Osteoblast (primary cell): Measurements from ENCODE around the gene DES. TPM values are rescaled to one million over a fixed set of nuclear protein-coding genes. Genes with fewer than 3 reads are reported as not detected.
A peak's percentile ranks its signal among the peaks of the same experiment; 100 is the strongest.

Experiments
- DNase-seq: peaks from one replicate; pipeline ENCODE4 v3.0.0; 2011; ENCODE audit warnings: low spot score, mixed read lengths; ENCODE audit not compliant: insufficient read length; ENCODE audit errors: missing footprints
- H2AFZ ChIP-seq: 2 replicates; pipeline ENCODE4 v1.6.0; 2011; ENCODE audit warnings: mild to moderate bottlenecking, low read length
- H3K27ac ChIP-seq: 2 replicates; pipeline ENCODE4 v1.5.1; 2011; ENCODE audit warnings: mild to moderate bottlenecking, low read depth, low read length, moderate library complexity
- H3K27me3 ChIP-seq: 2 replicates; pipeline ENCODE4 v1.6.0; 2012; ENCODE audit warnings: mild to moderate bottlenecking, control low read depth, inconsistent platforms, low read length, moderate library complexity; ENCODE audit not compliant: insufficient read depth
- H3K36me3 ChIP-seq: 2 replicates; pipeline ENCODE4 v1.5.1; 2011; ENCODE audit warnings: mild to moderate bottlenecking, low read length, control low read depth, moderate library complexity; ENCODE audit not compliant: insufficient read depth
- H3K4me1 ChIP-seq: 2 replicates; pipeline ENCODE4 v1.5.1; 2011; ENCODE audit warnings: mild to moderate bottlenecking, low read length, control low read depth, moderate library complexity; ENCODE audit not compliant: insufficient read depth
- H3K4me2 ChIP-seq: 2 replicates; pipeline ENCODE4 v1.6.0; 2011; ENCODE audit warnings: mild to moderate bottlenecking, low read length; ENCODE audit not compliant: insufficient read depth
- H3K4me3 ChIP-seq: fragments of 200-600 bp; sonication (generic); 3 replicates; pipeline ENCODE4 v1.5.1; 2012; ENCODE audit warnings: mild to moderate bottlenecking, low read length, inconsistent platforms; ENCODE audit not compliant: insufficient read depth
- H3K79me2 ChIP-seq: 2 replicates; pipeline ENCODE4 v1.6.0; 2012; ENCODE audit warnings: mild to moderate bottlenecking, low read length, control low read depth, inconsistent platforms; ENCODE audit not compliant: insufficient read depth
- H3K9me3 ChIP-seq: 2 replicates; pipeline ENCODE4 v1.5.1; 2011; ENCODE audit warnings: low read depth, low read length, control low read depth
- H4K20me1 ChIP-seq: 2 replicates; pipeline ENCODE4 v1.6.0; 2012; ENCODE audit warnings: mild to moderate bottlenecking, low read length, control low read depth; ENCODE audit not compliant: insufficient read depth
- CTCF ChIP-seq: IDR thresholded peaks from 2 replicates; pipeline ENCODE4 v1.5.1; 2011; ENCODE audit warnings: mild to moderate bottlenecking, low read depth, low read length, moderate library complexity; ENCODE audit errors: extremely low read depth
- total RNA-seq: library from RNA; depleted of rRNA; stranded (reverse); fragments of >200 nt; gene quantifications from 2 replicates; pipeline ENCODE4 v1.2.3, GENCODE V29; 2012

The DES gene
- total RNA-seq, 1 donor: 0.72 TPM

DNA sequence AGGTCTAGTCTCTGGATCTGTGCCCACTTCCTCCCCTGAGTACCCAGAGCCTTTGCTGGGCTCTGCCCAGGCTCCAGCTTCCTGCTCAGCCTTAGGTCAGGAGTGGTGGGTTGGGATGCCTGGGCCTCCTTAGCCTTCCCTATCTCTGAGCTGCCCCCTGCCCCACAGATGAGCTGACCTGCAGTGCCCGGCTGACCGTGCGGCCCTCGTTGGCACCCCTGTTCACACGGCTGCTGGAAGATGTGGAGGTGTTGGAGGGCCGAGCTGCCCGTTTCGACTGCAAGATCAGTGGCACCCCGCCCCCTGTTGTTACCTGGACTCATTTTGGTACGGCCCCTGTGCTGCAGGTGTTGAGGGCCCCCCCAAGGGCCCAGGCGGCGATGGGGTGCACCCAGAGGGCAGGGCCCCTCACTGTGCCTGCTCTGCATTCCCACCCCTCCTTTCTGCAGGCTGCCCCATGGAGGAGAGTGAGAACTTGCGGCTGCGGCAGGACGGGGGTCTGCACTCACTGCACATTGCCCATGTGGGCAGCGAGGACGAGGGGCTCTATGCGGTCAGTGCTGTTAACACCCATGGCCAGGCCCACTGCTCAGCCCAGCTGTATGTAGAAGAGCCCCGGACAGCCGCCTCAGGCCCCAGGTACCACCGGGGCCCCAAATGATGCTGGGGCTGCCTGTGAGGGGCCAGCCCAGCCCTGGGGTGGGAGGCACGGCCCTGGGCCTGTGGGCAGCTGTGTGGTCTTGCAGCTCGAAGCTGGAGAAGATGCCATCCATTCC is 50.4 kb downstream of the DES start:
- Histone ChIP-seq H3K4me1 (peaks cover 14% of the 10 kb centered on the region), H3K27ac (no peak overlapping the region), H3K36me3 (peaks cover 69% of the 10 kb centered on the region), H3K4me3 (no peak overlapping the region), H3K79me2 (no peaks in the 10 kb centered on the region), H2AFZ (no peak overlapping the region), H4K20me1 (no peaks in the 10 kb centered on the region), H3K27me3 (no peaks in the 10 kb centered on the region), H3K9me3 (no peaks in the 10 kb centered on the region), H3K4me2 (no peak overlapping the region)
- TF ChIP-seq CTCF: no peak
- no peak for DNase-seq

DNA sequence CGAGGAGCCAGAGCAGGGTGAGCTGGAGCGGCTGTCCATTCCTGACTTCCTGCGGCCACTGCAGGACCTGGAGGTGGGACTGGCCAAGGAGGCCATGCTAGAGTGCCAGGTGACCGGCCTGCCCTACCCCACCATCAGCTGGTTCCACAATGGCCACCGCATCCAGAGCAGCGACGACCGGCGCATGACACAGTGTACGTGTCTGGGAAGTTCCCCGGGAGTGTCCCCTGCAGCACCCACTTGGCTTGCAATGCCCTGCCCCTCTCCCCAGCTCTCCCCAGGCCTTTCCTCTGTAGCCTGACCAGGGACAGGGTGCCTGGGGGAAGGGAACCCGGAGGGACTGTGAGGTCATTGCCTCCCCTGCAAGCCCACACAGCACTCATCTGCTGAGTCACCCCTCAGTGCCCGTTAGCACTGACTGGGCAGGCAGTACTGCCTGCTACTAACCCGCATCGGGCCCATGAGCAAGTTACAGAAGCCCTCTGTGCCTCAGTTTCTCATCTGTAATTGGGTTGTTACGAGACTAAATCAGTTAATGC is 51.1 kb downstream of the DES start:
- Histone ChIP-seq H3K4me2 (peak overlapping the region; percentile 53), H3K27ac (peak overlapping the region; percentile 63)

DNA sequence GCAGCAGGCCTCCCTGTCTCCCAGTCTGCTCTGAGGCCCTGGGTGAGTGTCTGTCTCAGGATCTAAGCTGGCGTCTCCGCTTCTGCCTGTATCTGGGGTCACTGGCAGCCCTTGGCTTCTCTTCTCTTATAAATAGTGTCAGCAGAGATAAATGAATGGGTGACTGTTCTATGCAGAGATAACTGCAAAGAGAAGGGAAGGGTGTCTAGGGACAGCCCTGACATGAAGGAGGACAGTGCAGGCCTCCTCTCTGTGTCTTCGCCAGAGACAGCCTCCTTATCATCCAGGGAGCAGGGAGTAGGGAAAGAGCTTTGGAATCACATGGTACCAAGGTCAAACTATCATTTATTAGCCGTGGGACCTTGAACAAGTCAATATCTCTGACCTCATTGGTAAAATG is 52.3 kb downstream of the DES start:
- no peak for TF ChIP-seq CTCF
- Histone ChIP-seq H4K20me1 (no peaks in the 10 kb centered on the region), H3K27me3 (no peaks in the 10 kb centered on the region), H3K4me1 (peaks cover 14% of the 10 kb centered on the region), H3K79me2 (no peaks in the 10 kb centered on the region), H3K36me3 (peaks cover 72% of the 10 kb centered on the region), H3K4me2 (no peak overlapping the region), H3K9me3 (no peaks in the 10 kb centered on the region), H3K4me3 (no peak overlapping the region), H2AFZ (no peak overlapping the region), H3K27ac (no peak overlapping the region)
- no peak for DNase-seq

More for the DNA sequence above, 51.1 kb downstream of the DES start:
- Histone ChIP-seq H3K79me2 (no peaks in the 10 kb centered on the region), H3K27me3 (no peaks in the 10 kb centered on the region), H2AFZ (no peak overlapping the region), H3K9me3 (no peaks in the 10 kb centered on the region), H3K36me3 (peaks cover 70% of the 10 kb centered on the region), H3K4me1 (peaks cover 14% of the 10 kb centered on the region), H4K20me1 (no peaks in the 10 kb centered on the region), H3K4me3 (no peak overlapping the region)
- TF ChIP-seq CTCF: no peak
- DNase-seq: peak; percentile 100
